Nephron progenitor cell (in vitro differentiated cells): ENCODE data around the gene MEGF10.

Experiments
- DNase-seq: peaks from one replicate; pipeline ENCODE4 v3.0.0; 2021
- H3K27ac Mint-ChIP-seq: 2 replicates; pipeline ENCODE4 v1.8.0; 2021; ENCODE audit warnings: mild to moderate bottlenecking, moderate library complexity, mixed read lengths
- H3K27me3 Mint-ChIP-seq: 2 replicates; pipeline ENCODE4 v1.8.0; 2021; ENCODE audit warnings: mild to moderate bottlenecking, low read depth, mixed read lengths; ENCODE audit not compliant: poor library complexity
- H3K36me3 Mint-ChIP-seq: 2 replicates; pipeline ENCODE4 v1.8.0; 2021; ENCODE audit warnings: low read depth, mixed read lengths
- H3K4me1 Mint-ChIP-seq: 2 replicates; pipeline ENCODE4 v1.8.0; 2021; ENCODE audit warnings: mixed read lengths
- H3K4me3 Mint-ChIP-seq: 2 replicates; pipeline ENCODE4 v1.8.0; 2021; ENCODE audit warnings: mild to moderate bottlenecking, moderate library complexity, mixed read lengths
- H3K9me3 Mint-ChIP-seq: 2 replicates; pipeline ENCODE4 v1.8.0; 2021; ENCODE audit warnings: mild to moderate bottlenecking, moderate library complexity, mixed read lengths
- TF ChIP-seq, protein P1 (sequence below): fragments of 200-600 bp; sonication (generic); IDR thresholded peaks from 2 replicates; pipeline ENCODE4 v1.5.0; 2021; ENCODE audit warnings: antibody characterized with exemption

The MEGF10 gene

DNA sequence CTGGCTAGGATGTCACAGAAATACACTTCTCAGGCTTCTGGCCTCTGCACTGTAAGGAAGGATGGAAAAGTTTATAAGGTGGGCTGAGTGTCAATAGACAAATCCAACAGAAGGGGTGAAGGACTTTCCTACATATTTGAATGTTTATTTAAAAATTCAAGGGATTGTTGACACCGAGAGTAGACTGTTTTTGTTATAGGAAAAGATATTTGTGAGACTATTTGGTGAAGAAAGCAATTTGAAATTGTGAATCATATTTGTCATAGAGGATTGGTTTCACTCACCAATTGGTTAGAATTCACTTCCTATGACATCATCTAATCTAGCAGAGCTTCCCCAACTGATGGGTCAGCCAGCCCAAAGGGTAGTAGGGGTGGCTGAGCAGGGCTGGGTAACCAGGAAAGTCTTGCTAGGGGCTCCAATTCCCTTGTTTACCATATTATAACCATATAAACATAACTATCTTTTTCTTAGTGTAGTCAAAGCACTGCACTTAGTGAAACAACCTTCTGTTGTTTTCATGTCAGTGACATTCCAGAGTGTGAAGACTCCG, 14.9 kb upstream of the MEGF10 start:
- no peak overlapping the region for H3K27ac Mint-ChIP-seq
- no peak overlapping the region for H3K4me3 Mint-ChIP-seq
- no peaks in the 10 kb centered on the region for H3K36me3 Mint-ChIP-seq
- no peak for DNase-seq
- H3K4me1 Mint-ChIP-seq: no peaks in the 10 kb centered on the region
- peaks cover 3% of the 10 kb centered on the region for H3K27me3 Mint-ChIP-seq
- H3K9me3 Mint-ChIP-seq: peaks cover 27% of the 10 kb centered on the region
- TF ChIP-seq, protein P1, sequence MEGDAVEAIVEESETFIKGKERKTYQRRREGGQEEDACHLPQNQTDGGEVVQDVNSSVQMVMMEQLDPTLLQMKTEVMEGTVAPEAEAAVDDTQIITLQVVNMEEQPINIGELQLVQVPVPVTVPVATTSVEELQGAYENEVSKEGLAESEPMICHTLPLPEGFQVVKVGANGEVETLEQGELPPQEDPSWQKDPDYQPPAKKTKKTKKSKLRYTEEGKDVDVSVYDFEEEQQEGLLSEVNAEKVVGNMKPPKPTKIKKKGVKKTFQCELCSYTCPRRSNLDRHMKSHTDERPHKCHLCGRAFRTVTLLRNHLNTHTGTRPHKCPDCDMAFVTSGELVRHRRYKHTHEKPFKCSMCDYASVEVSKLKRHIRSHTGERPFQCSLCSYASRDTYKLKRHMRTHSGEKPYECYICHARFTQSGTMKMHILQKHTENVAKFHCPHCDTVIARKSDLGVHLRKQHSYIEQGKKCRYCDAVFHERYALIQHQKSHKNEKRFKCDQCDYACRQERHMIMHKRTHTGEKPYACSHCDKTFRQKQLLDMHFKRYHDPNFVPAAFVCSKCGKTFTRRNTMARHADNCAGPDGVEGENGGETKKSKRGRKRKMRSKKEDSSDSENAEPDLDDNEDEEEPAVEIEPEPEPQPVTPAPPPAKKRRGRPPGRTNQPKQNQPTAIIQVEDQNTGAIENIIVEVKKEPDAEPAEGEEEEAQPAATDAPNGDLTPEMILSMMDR: no peak

DNA sequence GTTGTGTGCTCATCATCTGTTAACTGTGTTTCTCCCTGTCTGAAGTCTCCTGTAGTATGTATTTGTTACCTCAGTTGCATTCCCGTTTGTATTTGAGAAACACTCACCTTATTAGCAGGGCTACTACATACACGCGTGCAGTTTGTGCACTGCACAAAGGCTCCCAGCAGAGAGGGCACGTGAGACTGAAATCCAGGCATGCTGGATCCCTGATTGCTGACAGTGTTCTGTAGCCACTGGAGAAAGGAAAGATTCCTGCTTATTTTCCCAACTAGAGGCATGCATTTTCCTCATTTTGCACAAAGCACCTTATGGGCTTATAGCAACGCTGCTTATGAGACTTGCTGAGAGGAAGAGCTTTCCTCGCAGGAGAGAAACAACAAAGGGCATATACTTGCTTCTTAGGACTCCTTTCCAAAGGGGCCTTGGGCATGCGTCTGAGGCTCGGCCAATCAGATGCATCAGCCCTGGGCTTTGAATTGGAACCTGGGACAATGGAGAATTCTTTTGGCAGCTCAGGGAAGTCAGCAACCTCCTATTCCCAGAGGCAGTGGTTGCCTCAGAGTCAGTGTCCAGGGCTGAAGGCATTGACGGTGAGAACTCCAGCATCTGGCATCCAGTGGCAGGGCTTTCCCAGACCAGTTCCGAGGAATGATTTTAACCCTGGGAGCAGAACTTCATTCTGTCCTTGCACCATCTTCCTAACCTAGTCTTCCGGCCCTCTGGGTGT, 9.9 kb upstream of the MEGF10 start:
- Mint-ChIP-seq H3K27me3 (peaks cover 3% of the 10 kb centered on the region), H3K4me3 (no peak overlapping the region), H3K27ac (no peak overlapping the region), H3K4me1 (no peaks in the 10 kb centered on the region), H3K9me3 (no peaks in the 10 kb centered on the region), H3K36me3 (no peaks in the 10 kb centered on the region)
- TF ChIP-seq, protein P1: no peak
- no peak for DNase-seq

DNA sequence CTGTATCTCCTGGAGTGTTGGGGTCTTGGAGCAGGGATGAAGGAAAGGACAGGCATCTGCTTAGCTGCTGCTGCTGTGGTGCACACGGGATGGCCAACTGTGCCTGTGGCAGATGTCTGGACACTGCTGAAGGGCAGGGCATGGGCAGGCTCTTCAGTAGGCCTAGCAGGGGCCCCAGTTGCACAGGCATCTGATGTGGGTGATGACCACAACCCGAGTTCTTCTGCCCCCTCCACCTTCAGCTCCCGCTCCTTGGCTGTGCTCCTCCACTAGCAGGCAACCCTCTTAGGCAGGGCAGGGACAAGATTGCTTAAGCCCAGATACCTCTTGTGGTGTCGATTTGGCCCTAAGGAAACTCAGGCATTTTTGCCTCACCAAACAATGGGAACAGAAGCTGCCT, 9.0 kb upstream of the MEGF10 start:
- Mint-ChIP-seq H3K4me1 (no peaks in the 10 kb centered on the region), H3K4me3 (no peak overlapping the region), H3K9me3 (no peaks in the 10 kb centered on the region), H3K36me3 (no peaks in the 10 kb centered on the region), H3K27ac (no peak overlapping the region), H3K27me3 (peaks cover 3% of the 10 kb centered on the region)
- TF ChIP-seq, protein P1: no peak
- DNase-seq: no peak

DNA sequence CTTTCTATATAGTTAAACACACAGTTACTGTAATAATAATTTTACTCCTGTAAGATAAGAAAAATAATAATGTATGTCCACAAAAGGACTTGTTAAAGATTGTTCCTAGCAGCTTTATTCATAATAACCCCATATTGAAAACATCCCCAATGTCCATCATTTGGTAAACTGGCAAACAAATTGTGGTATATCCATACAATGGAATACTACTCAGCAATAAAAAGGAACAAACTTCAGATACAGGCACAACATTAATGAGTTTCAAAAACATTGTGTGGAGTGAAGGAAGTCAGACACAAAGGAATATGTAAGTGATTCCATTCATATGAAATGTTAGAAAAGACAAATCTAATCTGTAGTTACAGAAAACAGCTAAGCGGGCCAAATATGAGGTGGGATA, 1.9 kb upstream of the MEGF10 start:
- DNase-seq: no peak
- Mint-ChIP-seq H3K36me3 (no peaks in the 10 kb centered on the region), H3K9me3 (peaks cover 16% of the 10 kb centered on the region), H3K27me3 (peaks cover 31% of the 10 kb centered on the region), H3K27ac (no peak overlapping the region), H3K4me3 (no peak overlapping the region), H3K4me1 (peaks cover 15% of the 10 kb centered on the region)
- TF ChIP-seq, protein P1: no peak

DNA sequence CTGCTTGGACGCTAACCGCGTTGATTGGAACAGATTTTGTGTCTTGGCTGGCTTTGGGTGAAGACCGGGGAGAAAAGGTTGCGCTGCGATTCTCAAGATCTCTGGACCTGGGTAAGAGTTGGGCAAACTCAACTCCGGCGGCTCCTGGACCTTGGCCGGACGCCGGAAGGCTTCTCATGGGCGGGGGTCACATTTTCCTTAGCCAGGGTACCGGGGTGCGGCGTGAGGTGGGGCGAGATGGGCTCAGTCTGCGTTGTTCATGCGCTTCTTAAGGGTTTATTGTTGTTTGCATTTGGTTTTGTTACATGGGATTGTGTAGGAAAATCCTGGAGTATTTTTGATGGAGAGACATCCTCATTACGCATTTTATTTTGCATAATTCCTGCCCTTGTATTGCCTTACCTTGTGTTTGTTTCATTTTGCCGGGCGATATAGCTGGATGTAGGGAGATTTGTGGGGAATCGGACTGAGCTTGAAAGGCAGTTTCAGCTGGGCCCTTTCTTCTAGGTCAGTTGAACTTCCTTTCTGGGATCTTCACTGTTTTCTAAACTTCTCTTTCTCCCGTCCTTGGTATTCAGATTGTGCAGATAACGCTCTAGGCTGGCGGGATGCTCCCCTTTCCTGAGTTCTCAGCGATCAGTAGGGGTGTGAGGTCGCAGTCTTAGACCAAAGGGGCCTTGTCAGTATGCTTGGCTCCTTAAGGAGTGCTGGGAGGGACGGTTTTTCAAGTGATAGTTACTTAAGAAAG, 524 bp downstream of the MEGF10 start:
- peak; percentile 13 for DNase-seq
- peaks cover 36% of the 10 kb centered on the region for H3K27me3 Mint-ChIP-seq
- H3K4me1 Mint-ChIP-seq: peaks cover 15% of the 10 kb centered on the region
- H3K9me3 Mint-ChIP-seq: peaks cover 16% of the 10 kb centered on the region
- H3K27ac Mint-ChIP-seq: no peak overlapping the region
- H3K4me3 Mint-ChIP-seq: peak overlapping the region; percentile 93
- TF ChIP-seq, protein P1: no peak
- no peaks in the 10 kb centered on the region for H3K36me3 Mint-ChIP-seq
